Measurements from ENCODE around the gene BEX4.
"Not testable (repeated sequence)": the region's sequence is repeated elsewhere in the genome, so short reads cannot be mapped to it uniquely, and the experiment has no call there.

GRCh38 chrX:103198668-103199067 is 16.2 kb upstream of the BEX4 start:
- TF ChIP-seq POLR2G (IDR thresholded peaks at IDR 0.05; ENCODE audit: low read depth, low read length), result not testable (repeated sequence)
- TF ChIP-seq, protein P1, sequence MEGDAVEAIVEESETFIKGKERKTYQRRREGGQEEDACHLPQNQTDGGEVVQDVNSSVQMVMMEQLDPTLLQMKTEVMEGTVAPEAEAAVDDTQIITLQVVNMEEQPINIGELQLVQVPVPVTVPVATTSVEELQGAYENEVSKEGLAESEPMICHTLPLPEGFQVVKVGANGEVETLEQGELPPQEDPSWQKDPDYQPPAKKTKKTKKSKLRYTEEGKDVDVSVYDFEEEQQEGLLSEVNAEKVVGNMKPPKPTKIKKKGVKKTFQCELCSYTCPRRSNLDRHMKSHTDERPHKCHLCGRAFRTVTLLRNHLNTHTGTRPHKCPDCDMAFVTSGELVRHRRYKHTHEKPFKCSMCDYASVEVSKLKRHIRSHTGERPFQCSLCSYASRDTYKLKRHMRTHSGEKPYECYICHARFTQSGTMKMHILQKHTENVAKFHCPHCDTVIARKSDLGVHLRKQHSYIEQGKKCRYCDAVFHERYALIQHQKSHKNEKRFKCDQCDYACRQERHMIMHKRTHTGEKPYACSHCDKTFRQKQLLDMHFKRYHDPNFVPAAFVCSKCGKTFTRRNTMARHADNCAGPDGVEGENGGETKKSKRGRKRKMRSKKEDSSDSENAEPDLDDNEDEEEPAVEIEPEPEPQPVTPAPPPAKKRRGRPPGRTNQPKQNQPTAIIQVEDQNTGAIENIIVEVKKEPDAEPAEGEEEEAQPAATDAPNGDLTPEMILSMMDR (IDR thresholded peaks at IDR 0.05 in 2 of 3, conservative IDR thresholded peaks at IDR 0.05 in 1 of 3; ENCODE audit: insufficient read depth in 2 of 3, low read depth in 1 of 3, low read length in 3 of 3), result not testable (repeated sequence)

Data from K562 (cell line).